B cell (primary cell): ENCODE measurements around the gene IZUMO1. TPM values are rescaled to one million over a fixed set of nuclear protein-coding genes. Genes with fewer than 3 reads are reported as not detected.

Source experiments
- ATAC-seq: fragments of 200-7000 bp; cut with Tn5 transposase; one replicate; pipeline ENCODE4 v1.10.0; 2021; ENCODE audit warnings: low read depth, mild to moderate bottlenecking, moderate number of reproducible peaks, moderate library complexity
- CTCF ChIA-PET: fragments of 350-600 bp; sonication (Branson Sonifier 250); formaldehyde crosslinking; loops from one replicate; lab custom pipeline; 2021; ENCODE audit warnings: antibody characterized with exemption, inconsistent platforms; lab: Charles Lee
- POLR2A ChIA-PET: fragments of 350-600 bp; sonication (Branson Sonifier 250); formaldehyde crosslinking; loops from one replicate; lab custom pipeline; 2021; ENCODE audit warnings: antibody characterized with exemption; lab: Charles Lee
- DNase-seq: peaks from one replicate; pipeline ENCODE4 v3.0.0; 2013
- H2AFZ ChIP-seq: 2 replicates; pipeline ENCODE4 v1.6.1; 2012; ENCODE audit warnings: mild to moderate bottlenecking, low read depth, low read length; ENCODE audit not compliant: insufficient read depth, poor library complexity, severe bottlenecking
- H3K27ac ChIP-seq, 2 donors: 1 replicate in 1 of 2; 2 replicates in 1 of 2; pipeline ENCODE4 v1.5.1; 2012 to 2013; ENCODE audit warnings: low read length in 2 of 2, mild to moderate bottlenecking in 2 of 2, moderate library complexity in 1 of 2
- H3K27me3 ChIP-seq, 4 experiments: fragments of 200-600 bp in 1 of 4; sonication (generic) in 1 of 4; replicated peaks in 1 of 4; 1 replicate in 2 of 4; 2 replicates in 2 of 4; pipeline versions ENCODE4 v1.6.1 to v1.7.0; 2013 to 2016; ENCODE audit warnings: low read length in 3 of 4, mild to moderate bottlenecking in 2 of 4, mixed read lengths in 1 of 4, moderate library complexity in 1 of 4; ENCODE audit not compliant: insufficient read depth in 4 of 4, control insufficient read depth in 3 of 4; ENCODE audit errors: control extremely low read depth in 1 of 4
- H3K36me3 ChIP-seq, 2 experiments: replicated peaks in 1 of 2; 1 replicate in 1 of 2; 2 replicates in 1 of 2; pipeline versions ENCODE4 v1.6.1 to v1.7.1; 2013; ENCODE audit warnings: low read length in 1 of 2; ENCODE audit not compliant: insufficient read depth in 2 of 2, control insufficient read depth in 1 of 2; ENCODE audit errors: control extremely low read depth in 1 of 2, extremely low read depth in 1 of 2
- H3K4me1 ChIP-seq, 2 donors: fragments of 200-600 bp in 1 of 2; sonication (generic) in 1 of 2; 1 replicate in 1 of 2; 2 replicates in 1 of 2; pipeline versions ENCODE4 v1.5.1 to v1.6.1; 2013 to 2017; ENCODE audit warnings: low read length in 2 of 2; ENCODE audit not compliant: control insufficient read depth in 2 of 2, insufficient read depth in 2 of 2
- H3K4me2 ChIP-seq: replicated peaks from 2 replicates; pipeline ENCODE3; 2012; ENCODE audit warnings: mild to moderate bottlenecking, low read depth, low read length; ENCODE audit not compliant: poor library complexity, severe bottlenecking
- H3K4me3 ChIP-seq, 5 experiments: fragments of 200-600 bp in 1 of 5; sonication (generic) in 1 of 5; 1 replicate in 3 of 5; 2 replicates in 2 of 5; pipeline versions ENCODE4 v1.5.1 to v1.7.0; 2011 to 2016; ENCODE audit warnings: low read length in 4 of 5, mild to moderate bottlenecking in 4 of 5, low read depth in 2 of 5, control low read depth in 1 of 5, moderate library complexity in 1 of 5; ENCODE audit not compliant: insufficient read depth in 1 of 5; ENCODE audit errors: control extremely low read depth in 1 of 5, extremely low read depth in 1 of 5
- H3K79me2 ChIP-seq: fragments of 200-600 bp; sonication (generic); one replicate; pipeline ENCODE4 v1.6.0; 2016; ENCODE audit warnings: low read length; ENCODE audit not compliant: control insufficient read depth, insufficient read depth
- H3K9ac ChIP-seq: fragments of 200-600 bp; sonication (generic); 2 replicates; pipeline ENCODE4 v1.6.1; 2017; ENCODE audit warnings: mild to moderate bottlenecking, low read length, moderate library complexity
- H3K9me3 ChIP-seq, 3 donors: one replicate each; pipeline versions ENCODE4 v1.6.1 to v1.7.1; 2013; ENCODE audit warnings: low read length in 2 of 3; ENCODE audit not compliant: control insufficient read depth in 2 of 3, insufficient read depth in 1 of 3; ENCODE audit errors: control extremely low read depth in 1 of 3
- H4K20me1 ChIP-seq: 2 replicates; pipeline ENCODE4 v1.6.0; 2012; ENCODE audit warnings: mild to moderate bottlenecking, low read length; ENCODE audit not compliant: insufficient read depth, control insufficient read depth, poor library complexity, severe bottlenecking
- H3K27ac Mint-ChIP-seq: one replicate; pipeline ENCODE4 v1.8.0; 2021; ENCODE audit warnings: mixed read lengths
- H3K27me3 Mint-ChIP-seq: one replicate; pipeline ENCODE4 v1.8.0; 2021; ENCODE audit warnings: mixed read lengths
- H3K4me1 Mint-ChIP-seq: one replicate; pipeline ENCODE4 v1.8.0; 2021; ENCODE audit warnings: mixed read lengths
- H3K4me3 Mint-ChIP-seq: one replicate; pipeline ENCODE4 v1.8.0; 2021; ENCODE audit warnings: mixed read lengths
- H3K9me3 Mint-ChIP-seq: one replicate; pipeline ENCODE4 v1.8.0; 2022; ENCODE audit warnings: mixed read lengths; ENCODE audit not compliant: insufficient read depth
- CTCF ChIP-seq: fragments of 200-600 bp; IDR thresholded peaks from one replicate; pipeline ENCODE4 v1.8.0; 2022; ENCODE audit warnings: antibody characterized with exemption, mild to moderate bottlenecking
- EZH2 ChIP-seq: IDR thresholded peaks from 2 replicates; pipeline ENCODE4 v1.6.1; 2012; ENCODE audit warnings: borderline replicate concordance, low read depth, mild to moderate bottlenecking, moderate library complexity, low read length; ENCODE audit not compliant: insufficient read depth, poor library complexity, severe bottlenecking
- WGBS: methylation state at CpG from one replicate; pipeline ENCODE4 v1.1.5; 2013; ENCODE audit warnings: missing lambda C conversion rate; ENCODE audit not compliant: insufficient coverage; 5-methylcytosine and 5-hydroxymethylcytosine counted together
- intact Hi-C: fragments of 100-400 bp; cut with micrococcal nuclease; formaldehyde crosslinking; loops from one replicate; pipeline ENCODE4 v1.10.0; 2022
- polyA plus RNA-seq: library from polyadenylated mRNA; depleted of rRNA; stranded (reverse); fragments of >200 nt; gene quantifications from 2 replicates; pipeline ENCODE4 v1.2.3, GENCODE V29; 2012
- total RNA-seq, 2 donors: library from RNA; stranded (reverse); fragments of 120-200 nt in 1 of 2; gene quantifications; 1 replicate in 1 of 2; 2 replicates in 1 of 2; pipeline versions ENCODE4 v1.2.3 to v1.2.4, GENCODE V29; 2013 to 2022

Gene IZUMO1
- total and polyA plus RNA-seq, 2 donors (not counting 1 experiment from before 2014, with no cell fraction given) = not detected

DNA sequence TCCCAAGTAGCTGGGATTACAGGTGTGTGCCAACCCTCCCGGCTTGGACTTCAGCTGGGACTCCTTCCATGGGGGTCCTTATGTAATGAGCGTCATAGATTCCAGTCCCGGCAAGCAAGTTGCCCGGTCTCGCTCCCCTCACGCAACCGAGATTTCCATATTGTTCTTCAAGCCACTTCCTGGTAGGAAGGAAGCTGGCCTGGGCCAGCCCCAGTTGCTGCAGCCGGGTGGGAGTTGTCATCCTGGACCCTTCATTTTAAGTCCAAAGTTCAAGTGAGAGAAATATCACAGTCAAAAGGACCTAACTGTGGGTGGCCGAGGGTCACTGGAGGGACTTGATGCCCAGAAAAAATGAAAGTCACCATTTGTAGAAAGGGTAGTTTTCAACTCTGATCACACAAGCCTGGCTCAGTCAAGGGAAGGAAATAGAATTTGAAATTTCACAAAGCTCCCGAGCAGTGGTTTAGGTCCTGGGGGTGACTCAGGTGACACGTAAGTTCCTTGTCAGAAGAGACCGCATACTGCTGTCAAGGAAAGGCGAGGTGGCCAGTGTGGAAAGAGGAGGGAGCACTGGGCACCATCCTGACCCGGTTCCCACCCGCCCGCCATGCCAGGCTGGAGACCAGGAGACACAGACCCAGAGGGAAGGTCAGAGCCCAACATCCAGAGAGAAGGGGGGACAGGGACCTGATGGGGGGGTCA, 13.9 kb upstream of the IZUMO1 start:
- no peak overlapping the region for H3K4me2 ChIP-seq
- H3K36me3 ChIP-seq = no peaks in the 10 kb centered on the region
- TF ChIP-seq CTCF (no peak), EZH2 (no peak)
- peak; percentile 13 for DNase-seq
- H3K79me2 ChIP-seq = no peaks in the 10 kb centered on the region
- no peak overlapping the region for H3K27ac ChIP-seq
- no peaks in the 10 kb centered on the region for H3K4me1 ChIP-seq
- H3K27ac Mint-ChIP-seq = no peak overlapping the region
- 50% methylated on average over 15 of the region's 16 CpGs for WGBS
- CTCF ChIA-PET = interaction anchor here (1.4 kb wide), 1 partner anchor 27 kb away, joined by 3 read pairs; no protein-coding TSS in a partner anchor
- no peak overlapping the region for H3K4me3 Mint-ChIP-seq
- no peaks in the 10 kb centered on the region for H4K20me1 ChIP-seq
- peaks cover 0 to 17% (median 5%) of the 10 kb centered on the region in 4 experiments for H3K27me3 ChIP-seq
- no peak overlapping the region for H3K9ac ChIP-seq
- no peak overlapping the region for H2AFZ ChIP-seq
- H3K9me3 ChIP-seq = no peaks in the 10 kb centered on the region
- POLR2A ChIA-PET = no interaction called here
- H3K4me1 Mint-ChIP-seq = no peaks in the 10 kb centered on the region
- ATAC-seq = no peak
- intact Hi-C loops = no loop called here
- no peak overlapping the region for H3K4me3 ChIP-seq
- H3K9me3 Mint-ChIP-seq = no peaks in the 10 kb centered on the region
- peaks cover 25% of the 10 kb centered on the region for H3K27me3 Mint-ChIP-seq

GRCh38 chr19:48757741-48758144, 11.0 kb upstream of the IZUMO1 start:
- peaks cover 0 to 5% (median 0%) of the 10 kb centered on the region in 3 donors for H3K9me3 ChIP-seq
- Mint-ChIP-seq H3K9me3 (no peaks in the 10 kb centered on the region), H3K4me3 (no peak overlapping the region), H3K27me3 (peaks cover 35% of the 10 kb centered on the region), H3K4me1 (peaks cover 7% of the 10 kb centered on the region), H3K27ac (no peak overlapping the region)
- peaks cover 7% of the 10 kb centered on the region in 2 donors for H3K4me1 ChIP-seq
- WGBS = 96% methylated on average over 12 of the region's 14 CpGs
- ATAC-seq (no peak), DNase-seq (no peak)
- POLR2A ChIA-PET = no interaction called here
- peaks cover 0 to 45% (median 14%) of the 10 kb centered on the region in 4 experiments for H3K27me3 ChIP-seq
- H3K4me3 ChIP-seq = no peak overlapping the region
- no peak for TF ChIP-seq CTCF
- TF ChIP-seq EZH2 = no peak
- no peak overlapping the region for H2AFZ ChIP-seq
- no peaks in the 10 kb centered on the region for H4K20me1 ChIP-seq
- no peaks in the 10 kb centered on the region for H3K36me3 ChIP-seq
- no peaks in the 10 kb centered on the region for H3K79me2 ChIP-seq
- H3K9ac ChIP-seq = no peak overlapping the region
- H3K27ac ChIP-seq = no peak overlapping the region
- CTCF ChIA-PET = no interaction called here
- intact Hi-C loops = no loop called here
- H3K4me2 ChIP-seq = no peak overlapping the region
